ENCODE measurements around the gene NDUFB4. TPM values are rescaled to one million over a fixed set of nuclear protein-coding genes. Genes with fewer than 3 reads are reported as not detected.
"Not testable (repeated sequence)": the region's sequence is repeated elsewhere in the genome, so short reads cannot be mapped to it uniquely, and the experiment has no call there.

The NDUFB4 gene
- polyA plus RNA-seq, 3 donors, result 170 to 209 (median 205) TPM

GRCh38 chr3:120614765-120615164 lies 18.6 kb downstream of the NDUFB4 start:
- no peak for DNase-seq (ENCODE audit: extremely low read depth in 1 of 11, low read depth in 9 of 11, low spot score in 4 of 11)

- no peak for DNase-seq (ENCODE audit: extremely low read depth in 1 of 11, low read depth in 9 of 11, low spot score in 4 of 11)
These were observed 19.9 kb downstream of the NDUFB4 start for GRCh38 chr3:120615847-120616609.

GRCh38 chr3:120616745-120617144 lies 20.6 kb downstream of the NDUFB4 start:
- DNase-seq (ENCODE audit: extremely low read depth in 1 of 11, low read depth in 9 of 11, low spot score in 4 of 11), result not testable (repeated sequence)

GRCh38 chr3:120622457-120622856 lies 26.3 kb downstream of the NDUFB4 start:
- DNase-seq (ENCODE audit: extremely low read depth in 1 of 11, low read depth in 9 of 11, low spot score in 4 of 11), result no peak

GRCh38 chr3:120622870-120623726 lies 27.0 kb downstream of the NDUFB4 start:
- DNase-seq (ENCODE audit: extremely low read depth in 1 of 11, low read depth in 9 of 11, low spot score in 4 of 11), result no peak

GRCh38 chr3:120623727-120624093 lies 27.6 kb downstream of the NDUFB4 start:
- no peak for DNase-seq (ENCODE audit: extremely low read depth in 1 of 11, low read depth in 9 of 11, low spot score in 4 of 11)

GRCh38 chr3:120625159-120625586 lies 29.0 kb downstream of the NDUFB4 start:
- no peak for DNase-seq (ENCODE audit: extremely low read depth in 1 of 11, low read depth in 9 of 11, low spot score in 4 of 11)

GRCh38 chr3:120634539-120634938 lies 38.4 kb downstream of the NDUFB4 start:
- DNase-seq (ENCODE audit: extremely low read depth in 1 of 11, low read depth in 9 of 11, low spot score in 4 of 11), result no peak

- no peak for DNase-seq (ENCODE audit: extremely low read depth in 1 of 11, low read depth in 9 of 11, low spot score in 4 of 11)
These were observed 40.8 kb downstream of the NDUFB4 start for GRCh38 chr3:120636795-120637401.

- no peak for DNase-seq (ENCODE audit: extremely low read depth in 1 of 11, low read depth in 9 of 11, low spot score in 4 of 11)
These were observed 41.9 kb downstream of the NDUFB4 start for GRCh38 chr3:120637851-120638559.

GRCh38 chr3:120638820-120639219 lies 42.7 kb downstream of the NDUFB4 start:
- DNase-seq (ENCODE audit: extremely low read depth in 1 of 11, low read depth in 9 of 11, low spot score in 4 of 11), result not testable (repeated sequence)

GRCh38 chr3:120640231-120640630 lies 44.1 kb downstream of the NDUFB4 start:
- DNase-seq (ENCODE audit: extremely low read depth in 1 of 11, low read depth in 9 of 11, low spot score in 4 of 11), result no peak

- DNase-seq (ENCODE audit: extremely low read depth in 1 of 11, low read depth in 9 of 11, low spot score in 4 of 11), result no peak
These were observed 45.6 kb downstream of the NDUFB4 start for GRCh38 chr3:120641696-120642246.

- DNase-seq (ENCODE audit: extremely low read depth in 1 of 11, low read depth in 9 of 11, low spot score in 4 of 11), result no peak
These were observed 46.3 kb downstream of the NDUFB4 start for GRCh38 chr3:120642368-120642948.

- DNase-seq (ENCODE audit: extremely low read depth in 1 of 11, low read depth in 9 of 11, low spot score in 4 of 11), result peak in 1 of 11 donors; percentile 8
These were observed 49.1 kb downstream of the NDUFB4 start for GRCh38 chr3:120645083-120645845.

- no peak for DNase-seq (ENCODE audit: extremely low read depth in 1 of 11, low read depth in 9 of 11, low spot score in 4 of 11)
These were observed 50.8 kb downstream of the NDUFB4 start for GRCh38 chr3:120646771-120647432.

GRCh38 chr3:120648290-120648689 lies 52.2 kb downstream of the NDUFB4 start:
- DNase-seq (ENCODE audit: extremely low read depth in 1 of 11, low read depth in 9 of 11, low spot score in 4 of 11), result no peak

Measured in renal cortex interstitium (tissue), 11 donors.